SK-N-SH (cell line): Measurements from ENCODE around the gene WWOX. TPM values are rescaled to one million over a fixed set of nuclear protein-coding genes. Genes with fewer than 3 reads are reported as not detected.

ENCODE experiments used
- CTCF ChIA-PET: fragments of 300-600, 350-600 bp; formaldehyde crosslinking; extraction: SDS; loops from one replicate; lab custom pipeline; 2021; lab: Yijun Ruan, JAX
- POLR2A ChIA-PET: fragments of 350-600 bp; sonication (Branson Sonifier 250); formaldehyde crosslinking; extraction: SDS; loops from one replicate; lab custom pipeline; 2020; ENCODE audit warnings: antibody characterized with exemption, inconsistent platforms; lab: Yijun Ruan, JAX
- DNase-seq: peaks from one replicate; pipeline ENCODE4 v3.0.0; 2012
- H2AFZ ChIP-seq: fragments of 200-600 bp; sonication (generic); 2 replicates; pipeline ENCODE4 v1.8.1; 2016; ENCODE audit warnings: antibody characterized with exemption, mild to moderate bottlenecking, low read depth
- H3F3A ChIP-seq: fragments of 200-600 bp; sonication (generic); replicated peaks from 2 replicates; pipeline ENCODE3; 2016; ENCODE audit warnings: antibody characterized with exemption, mild to moderate bottlenecking; ENCODE audit not compliant: insufficient read depth
- H3K27ac ChIP-seq, 2 experiments: fragments of 200-500 bp in 1 of 2; fragments of 200-600 bp in 1 of 2; sonication (Bioruptor generic) in 1 of 2; sonication (generic), shearing (Covaris generic) in 1 of 2; 2 replicates each; pipeline versions ENCODE4 v1.5.1 to v1.6.1; 2014 to 2016; ENCODE audit warnings: low read depth in 2 of 2, inconsistent platforms in 1 of 2, low read length in 1 of 2, mild to moderate bottlenecking in 1 of 2, mixed read lengths in 1 of 2
- H3K27me3 ChIP-seq: fragments of 200-600 bp; sonication (generic), shearing (Covaris generic); 2 replicates; pipeline ENCODE4 v1.6.1; 2016; ENCODE audit warnings: mixed run types; ENCODE audit not compliant: insufficient read depth
- H3K36me3 ChIP-seq, 2 experiments: fragments of 200-500 bp in 1 of 2; fragments of 200-600 bp in 1 of 2; sonication (Bioruptor generic) in 1 of 2; sonication (generic) in 1 of 2; replicated peaks in 1 of 2; 2 replicates each; pipeline versions ENCODE3 to v1.5.1; 2014 to 2016; ENCODE audit warnings: low read length in 1 of 2, mild to moderate bottlenecking in 1 of 2; ENCODE audit not compliant: insufficient read depth in 2 of 2, control insufficient read depth in 1 of 2
- H3K4me1 ChIP-seq, 2 experiments: fragments of 200-500 bp in 1 of 2; fragments of 200-600 bp in 1 of 2; sonication (Bioruptor generic) in 1 of 2; sonication (generic), shearing (Covaris generic) in 1 of 2; 2 replicates each; pipeline versions ENCODE4 v1.5.1 to v1.6.1; 2014 to 2016; ENCODE audit warnings: low read depth in 1 of 2, low read length in 1 of 2, mixed run types in 1 of 2; ENCODE audit not compliant: insufficient read depth in 2 of 2, control insufficient read depth in 1 of 2
- H3K4me2 ChIP-seq: fragments of 200-600 bp; sonication (generic), shearing (Covaris generic); 2 replicates; pipeline ENCODE4 v1.6.1; 2017; ENCODE audit warnings: mixed run types
- H3K4me3 ChIP-seq, 2 experiments: fragments of 200-500 bp in 1 of 2; fragments of 200-600 bp in 1 of 2; sonication (Bioruptor generic) in 1 of 2; sonication (generic), shearing (Covaris generic) in 1 of 2; 2 replicates each; pipeline versions ENCODE4 v1.5.1 to v1.8.1; 2014 to 2016; ENCODE audit warnings: low read depth in 2 of 2, inconsistent platforms in 1 of 2, low read length in 1 of 2, mild to moderate bottlenecking in 1 of 2, mixed read lengths in 1 of 2, moderate library complexity in 1 of 2
- H3K79me2 ChIP-seq: fragments of 200-600 bp; sonication (generic); 2 replicates; pipeline ENCODE4 v1.8.1; 2017; ENCODE audit warnings: mild to moderate bottlenecking; ENCODE audit not compliant: insufficient read depth
- H3K9ac ChIP-seq: fragments of 200-600 bp; sonication (generic); 2 replicates; pipeline ENCODE4 v1.6.1; 2017; ENCODE audit warnings: mixed run types
- H3K9me2 ChIP-seq: fragments of 200-600 bp; sonication (generic); 2 replicates; pipeline ENCODE4 v1.6.1; 2017; ENCODE audit warnings: mixed run types
- H3K9me3 ChIP-seq: fragments of 200-600 bp; sonication (generic); 2 replicates; pipeline ENCODE4 v1.6.1; 2017; ENCODE audit warnings: mixed run types, mild to moderate bottlenecking, moderate library complexity
- H4K20me1 ChIP-seq: fragments of 200-600 bp; sonication (generic); 2 replicates; pipeline ENCODE4 v1.6.1; 2017; ENCODE audit warnings: mild to moderate bottlenecking, mixed run types; ENCODE audit not compliant: insufficient read depth
- EP300 ChIP-seq, 2 experiments: IDR thresholded peaks; 2 replicates each; pipeline versions ENCODE4 v1.4.0 to v1.6.1; 2012; ENCODE audit warnings: borderline replicate concordance in 1 of 2, low read depth in 1 of 2, low read length in 1 of 2
- MEF2A ChIP-seq: IDR thresholded peaks from 2 replicates; pipeline ENCODE4 v1.4.0; 2012; ENCODE audit warnings: low read depth, borderline replicate concordance
- MXI1 ChIP-seq: IDR thresholded peaks from 2 replicates; pipeline ENCODE4 v1.6.1; 2012; ENCODE audit warnings: mild to moderate bottlenecking, low read depth, low read length, improper control_type of control experiment
- NRF1 ChIP-seq: IDR thresholded peaks from 2 replicates; pipeline ENCODE4 v1.6.1; 2012; ENCODE audit warnings: low read depth, mild to moderate bottlenecking, low read length
- RAD21 ChIP-seq: IDR thresholded peaks from 2 replicates; pipeline ENCODE4 v1.6.1; 2012; ENCODE audit warnings: mild to moderate bottlenecking, low read length
- SIN3A ChIP-seq: IDR thresholded peaks from 2 replicates; pipeline ENCODE4 v1.6.1; 2012; ENCODE audit warnings: low read depth, mild to moderate bottlenecking, low read length, moderate library complexity, borderline replicate concordance
- YY1 ChIP-seq: IDR thresholded peaks from 2 replicates; pipeline ENCODE4 v1.4.0; 2012; ENCODE audit warnings: low read depth, mild to moderate bottlenecking
- WGBS: methylation state at CpG from one replicate; pipeline ENCODE4 v1.1.6; 2017; ENCODE audit warnings: low lambda C conversion rate; 5-methylcytosine and 5-hydroxymethylcytosine counted together
- polyA plus RNA-seq, 3 experiments: library from polyadenylated mRNA; depleted of rRNA; stranded (reverse); fragments of >200 nt; gene quantifications; 2 replicates each; pipeline ENCODE4 v1.2.3, GENCODE V29; 2012
- TF ChIP-seq, protein P1 (sequence below): fragments of 150-350 bp; IDR thresholded peaks from 2 replicates; pipeline ENCODE4 v1.6.1; 2016; ENCODE audit warnings: mild to moderate bottlenecking, low read depth, low read length
- TF ChIP-seq, protein P2 (sequence below): IDR thresholded peaks from 2 replicates; pipeline ENCODE4 v1.4.0; 2012; ENCODE audit warnings: low read depth, borderline replicate concordance
- TF ChIP-seq, protein P3 (sequence below): fragments of 150-350 bp; IDR thresholded peaks from 2 replicates; pipeline ENCODE4 v1.6.1; 2017; ENCODE audit warnings: antibody characterized with exemption, low read length, low read depth, borderline replicate concordance

The WWOX gene
- polyA plus RNA-seq, 1 of the 3 experiments (the other 2 are of a cell fraction), result 10.8 TPM

DNA sequence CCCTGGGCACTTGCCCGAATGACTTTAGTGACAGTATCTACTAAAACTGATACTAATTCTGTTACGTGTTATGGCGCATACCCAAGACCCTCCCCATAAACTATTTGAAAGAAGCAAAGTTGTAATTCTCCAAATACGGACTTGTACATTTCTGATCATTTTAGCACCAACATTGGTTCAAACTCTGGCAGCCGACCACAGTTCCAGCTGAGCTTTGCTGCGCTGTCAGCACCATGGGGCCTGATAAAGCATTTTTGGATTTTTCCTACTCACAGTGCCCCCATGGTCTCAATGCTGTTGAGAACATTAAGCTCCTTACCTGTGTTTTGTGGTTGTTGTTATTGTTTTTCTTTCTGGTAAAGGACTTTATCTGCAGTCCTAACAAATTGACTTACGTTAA, 1040.3 kb downstream of the WWOX start:
- POLR2A ChIA-PET, result no interaction called here
- no peaks in the 10 kb centered on the region; a peak in 1 of 4 replicates for H3K4me1 ChIP-seq
- H4K20me1 ChIP-seq, result no peaks in the 10 kb centered on the region
- DNase-seq, result no peak
- no peaks in the 10 kb centered on the region for H3K9me3 ChIP-seq
- H3F3A ChIP-seq, result no peaks in the 10 kb centered on the region
- no peak overlapping the region for H3K27ac ChIP-seq
- no peak overlapping the region for H3K9ac ChIP-seq
- H3K36me3 ChIP-seq, result no peaks in the 10 kb centered on the region
- 60% methylated on average over 7 of the region's 7 CpGs for WGBS
- CTCF ChIA-PET, result no interaction called here
- H3K4me2 ChIP-seq, result no peak overlapping the region
- no peaks in the 10 kb centered on the region for H3K27me3 ChIP-seq
- TF ChIP-seq, protein P1, sequence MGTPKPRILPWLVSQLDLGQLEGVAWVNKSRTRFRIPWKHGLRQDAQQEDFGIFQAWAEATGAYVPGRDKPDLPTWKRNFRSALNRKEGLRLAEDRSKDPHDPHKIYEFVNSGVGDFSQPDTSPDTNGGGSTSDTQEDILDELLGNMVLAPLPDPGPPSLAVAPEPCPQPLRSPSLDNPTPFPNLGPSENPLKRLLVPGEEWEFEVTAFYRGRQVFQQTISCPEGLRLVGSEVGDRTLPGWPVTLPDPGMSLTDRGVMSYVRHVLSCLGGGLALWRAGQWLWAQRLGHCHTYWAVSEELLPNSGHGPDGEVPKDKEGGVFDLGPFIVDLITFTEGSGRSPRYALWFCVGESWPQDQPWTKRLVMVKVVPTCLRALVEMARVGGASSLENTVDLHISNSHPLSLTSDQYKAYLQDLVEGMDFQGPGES, result no peak
- TF ChIP-seq, protein P2, sequence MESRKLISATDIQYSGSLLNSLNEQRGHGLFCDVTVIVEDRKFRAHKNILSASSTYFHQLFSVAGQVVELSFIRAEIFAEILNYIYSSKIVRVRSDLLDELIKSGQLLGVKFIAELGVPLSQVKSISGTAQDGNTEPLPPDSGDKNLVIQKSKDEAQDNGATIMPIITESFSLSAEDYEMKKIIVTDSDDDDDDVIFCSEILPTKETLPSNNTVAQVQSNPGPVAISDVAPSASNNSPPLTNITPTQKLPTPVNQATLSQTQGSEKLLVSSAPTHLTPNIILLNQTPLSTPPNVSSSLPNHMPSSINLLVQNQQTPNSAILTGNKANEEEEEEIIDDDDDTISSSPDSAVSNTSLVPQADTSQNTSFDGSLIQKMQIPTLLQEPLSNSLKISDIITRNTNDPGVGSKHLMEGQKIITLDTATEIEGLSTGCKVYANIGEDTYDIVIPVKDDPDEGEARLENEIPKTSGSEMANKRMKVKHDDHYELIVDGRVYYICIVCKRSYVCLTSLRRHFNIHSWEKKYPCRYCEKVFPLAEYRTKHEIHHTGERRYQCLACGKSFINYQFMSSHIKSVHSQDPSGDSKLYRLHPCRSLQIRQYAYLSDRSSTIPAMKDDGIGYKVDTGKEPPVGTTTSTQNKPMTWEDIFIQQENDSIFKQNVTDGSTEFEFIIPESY, result no peak
- no peak overlapping the region for H3K4me3 ChIP-seq
- H3K9me2 ChIP-seq, result no peaks in the 10 kb centered on the region
- H3K79me2 ChIP-seq, result no peaks in the 10 kb centered on the region
- no peak overlapping the region for H2AFZ ChIP-seq

DNA sequence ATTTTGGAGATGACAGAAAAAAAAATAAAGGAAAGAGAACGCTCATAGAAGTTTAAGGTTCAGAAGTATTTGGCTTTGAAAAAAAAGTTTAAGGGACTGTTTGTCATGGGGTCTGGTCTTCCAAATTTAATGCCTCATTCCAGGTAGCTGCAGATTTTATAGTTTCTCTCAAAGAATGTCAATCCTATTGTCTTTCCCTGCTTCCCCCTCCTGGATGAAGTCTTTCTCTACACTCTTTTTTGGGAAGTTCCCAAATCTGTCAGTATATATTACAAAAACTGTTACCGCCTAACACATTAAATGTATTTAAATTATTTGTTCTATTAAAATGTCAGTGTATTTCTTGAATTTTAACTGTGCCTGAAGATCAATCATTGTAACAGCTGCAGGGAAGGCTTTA, 1043.6 kb downstream of the WWOX start:
- Histone ChIP-seq H2AFZ (no peak overlapping the region), H3K36me3 (no peaks in the 10 kb centered on the region), H3K4me3 (no peak overlapping the region), H3K9ac (no peak overlapping the region), H3K9me3 (peaks cover 3% of the 10 kb centered on the region; the same call in 1 of the 2 replicates), H3K79me2 (no peaks in the 10 kb centered on the region), H3K27me3 (no peaks in the 10 kb centered on the region), H3K4me1 (no peaks in the 10 kb centered on the region; a peak in 1 of 4 replicates), H3F3A (no peaks in the 10 kb centered on the region), H3K4me2 (no peak overlapping the region), H4K20me1 (no peaks in the 10 kb centered on the region), H3K9me2 (no peaks in the 10 kb centered on the region), H3K27ac (no peak overlapping the region)
- DNase-seq, result no peak
- TF ChIP-seq EP300 (IDR thresholded peaks at IDR 0.05; ENCODE audit: borderline replicate concordance in 1 of 2, low read depth in 1 of 2, low read length in 1 of 2) (no peak), RAD21 (no peak), MXI1 (no peak), NRF1 (no peak), SIN3A (no peak), YY1 (no peak), MEF2A (no peak)
- TF ChIP-seq, protein P1, result no peak
- TF ChIP-seq, protein P3, sequence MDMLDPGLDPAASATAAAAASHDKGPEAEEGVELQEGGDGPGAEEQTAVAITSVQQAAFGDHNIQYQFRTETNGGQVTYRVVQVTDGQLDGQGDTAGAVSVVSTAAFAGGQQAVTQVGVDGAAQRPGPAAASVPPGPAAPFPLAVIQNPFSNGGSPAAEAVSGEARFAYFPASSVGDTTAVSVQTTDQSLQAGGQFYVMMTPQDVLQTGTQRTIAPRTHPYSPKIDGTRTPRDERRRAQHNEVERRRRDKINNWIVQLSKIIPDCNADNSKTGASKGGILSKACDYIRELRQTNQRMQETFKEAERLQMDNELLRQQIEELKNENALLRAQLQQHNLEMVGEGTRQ, result no peak
- 51% methylated on average over 2 of the region's 2 CpGs for WGBS
- ChIA-PET POLR2A (no interaction called here), CTCF (no interaction called here)
